Activated CD4-positive, alpha-beta T cell treated with anti-CD3 and anti-CD28 coated beads, Interleukin-2, amount 50 U/mL, for 48 hours (primary cell): ENCODE results near the gene FARS2.

Experiments used
- DNase-seq, 2 experiments: peaks; one replicate each; pipeline ENCODE4 v3.0.0-alpha.2; 2020

FARS2 gene

DNA sequence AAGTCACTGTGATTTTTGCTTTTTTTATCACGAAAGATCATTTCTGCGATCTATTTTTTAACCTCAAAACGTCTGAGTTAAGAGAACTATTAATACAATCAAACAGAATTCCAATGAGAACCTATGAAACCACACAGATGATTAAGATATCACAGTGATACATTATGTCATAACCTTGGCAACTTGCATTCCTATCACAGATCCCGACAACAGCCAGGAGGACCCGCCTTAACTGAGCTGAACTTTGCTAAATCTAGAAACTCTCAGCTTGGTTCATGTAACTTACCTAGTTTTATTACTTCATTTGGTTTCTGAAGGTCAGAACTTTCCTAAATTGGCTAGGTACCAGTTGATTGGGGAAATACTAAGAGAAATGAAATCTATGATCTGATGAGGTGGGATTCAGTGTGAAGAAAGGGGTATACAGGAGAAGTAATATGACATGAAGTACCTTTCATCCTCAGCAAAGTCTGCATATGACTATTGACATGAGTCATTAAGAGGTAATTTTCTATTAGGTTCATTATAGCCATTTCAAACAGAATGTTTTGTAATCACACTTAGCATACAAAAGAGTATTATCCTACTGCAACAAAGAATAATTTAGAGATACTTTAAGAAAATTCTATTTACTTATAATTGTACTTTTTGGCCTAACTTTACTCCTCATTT lies 11.7 kb upstream of the FARS2 start:
- DNase-seq: no peak

DNA sequence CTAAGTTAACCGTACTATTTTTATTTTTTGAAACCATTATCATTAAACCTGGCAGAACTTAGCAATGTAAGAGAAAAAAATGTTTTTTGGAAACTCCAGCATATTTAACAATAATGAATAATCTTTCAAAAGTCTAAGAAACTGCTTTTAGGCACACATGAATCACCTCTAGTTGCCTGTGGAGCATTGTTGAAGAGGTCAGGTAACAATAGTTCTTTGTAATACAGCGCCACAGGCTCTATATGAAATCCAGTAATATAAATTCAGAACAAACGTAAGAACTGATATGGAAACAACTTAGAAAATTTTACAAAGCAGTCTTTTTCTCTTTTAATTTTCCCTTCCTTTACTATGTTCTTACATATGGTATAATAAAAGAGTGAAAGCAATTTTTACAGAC lies 10.9 kb upstream of the FARS2 start:
- DNase-seq: no peak

DNA sequence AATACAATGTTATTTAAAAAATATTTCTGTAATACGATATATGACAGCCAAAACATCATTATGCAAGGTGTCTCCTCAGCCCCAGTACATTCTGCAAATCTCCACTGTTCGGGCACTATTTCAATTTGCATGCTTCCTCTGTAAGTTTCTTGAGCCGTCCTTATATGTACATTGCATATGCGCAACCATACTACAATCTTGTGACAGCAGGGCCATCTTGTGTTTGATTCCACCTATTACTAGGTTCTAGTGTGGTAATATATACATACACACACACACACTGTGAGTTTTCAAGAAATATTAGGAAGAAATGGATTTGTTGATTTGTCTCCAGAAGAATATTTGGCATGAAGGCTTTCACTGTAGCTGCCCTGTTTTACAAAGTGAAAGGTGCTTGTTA lies 10.4 kb upstream of the FARS2 start:
- no peak for DNase-seq

DNA sequence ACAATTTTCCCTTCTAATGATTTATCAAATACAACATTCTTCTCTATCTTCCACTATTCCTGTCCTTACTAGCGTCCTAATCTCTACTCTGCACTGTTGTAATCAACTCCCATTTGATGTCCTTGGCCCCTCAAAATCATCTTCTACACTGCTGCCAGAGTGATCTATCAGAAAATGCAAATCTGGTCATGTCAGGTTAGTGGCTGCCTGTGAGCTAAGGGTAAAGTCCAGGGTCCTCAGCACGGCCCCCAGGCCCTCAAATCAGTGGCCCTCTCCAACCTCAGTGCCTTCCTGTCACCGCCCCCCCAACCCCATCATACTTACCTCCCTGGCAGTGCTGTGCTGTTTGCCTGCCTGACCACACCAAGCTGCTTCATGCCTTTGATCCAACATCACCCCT lies 4.4 kb upstream of the FARS2 start:
- no peak for DNase-seq

DNA sequence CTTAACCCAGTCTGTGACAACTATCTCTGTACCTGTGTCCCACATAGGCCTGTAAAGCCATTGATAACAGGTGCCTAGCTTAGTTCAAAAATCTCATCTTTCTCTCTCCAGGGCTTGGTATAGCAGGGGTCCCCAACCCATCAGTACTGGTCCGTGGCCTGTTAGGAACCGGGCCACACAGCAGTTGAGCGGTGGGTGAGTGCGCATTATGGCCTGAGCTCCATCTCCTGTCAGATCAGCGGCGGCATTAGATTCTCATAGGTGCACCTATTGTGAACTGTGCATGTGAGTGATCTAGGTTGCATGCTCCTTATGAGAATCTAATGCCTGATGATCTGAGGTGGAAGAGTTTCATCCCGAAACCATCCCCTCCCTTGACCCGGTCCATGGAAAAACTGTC lies 3.9 kb upstream of the FARS2 start:
- no peak for DNase-seq

DNA sequence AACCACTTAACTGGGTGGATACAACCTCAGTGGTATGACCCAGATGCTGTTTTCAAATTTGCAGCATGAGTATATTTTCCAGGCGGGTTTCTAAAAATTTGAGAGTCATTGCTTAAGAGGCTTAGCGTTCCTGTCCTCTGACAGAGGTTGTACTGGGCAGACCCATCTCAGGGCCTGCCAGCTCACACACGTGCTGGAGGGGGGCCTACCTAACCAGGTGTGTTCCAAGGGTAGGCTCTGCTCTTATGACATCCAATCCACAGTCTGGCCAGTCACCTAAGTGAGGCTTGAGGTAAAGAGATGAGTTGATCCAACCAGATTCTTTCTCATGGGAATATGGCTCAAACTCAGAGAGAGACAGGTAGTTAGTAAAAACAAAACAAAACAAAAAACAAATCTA lies 1.9 kb upstream of the FARS2 start:
- no peak for DNase-seq

DNA sequence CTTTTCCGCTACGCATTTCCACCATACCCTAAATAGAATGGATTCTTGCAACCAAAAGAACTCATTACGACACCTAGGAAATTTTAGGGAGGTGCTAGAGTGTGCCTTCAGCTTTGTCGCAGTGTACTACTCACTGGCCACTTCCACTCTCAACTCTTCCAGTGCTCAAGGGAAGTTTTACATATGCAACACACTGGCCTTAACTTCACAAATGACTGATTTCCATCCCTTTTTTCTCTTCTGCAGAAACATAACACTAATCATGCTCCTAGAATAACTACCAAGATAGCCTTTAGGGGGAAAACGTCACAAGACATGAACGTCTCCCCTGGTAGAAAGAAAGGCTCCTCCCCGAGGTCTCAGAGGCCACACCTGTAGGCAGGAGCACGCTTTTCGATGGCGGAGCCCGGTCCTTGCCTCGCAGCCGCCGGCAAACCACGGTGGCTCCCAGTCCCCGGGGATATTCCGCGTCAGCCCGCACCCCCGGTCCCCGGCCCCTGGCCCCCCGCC lies 1.1 kb upstream of the FARS2 start:
- DNase-seq: peak; percentile 65 to 78

DNA sequence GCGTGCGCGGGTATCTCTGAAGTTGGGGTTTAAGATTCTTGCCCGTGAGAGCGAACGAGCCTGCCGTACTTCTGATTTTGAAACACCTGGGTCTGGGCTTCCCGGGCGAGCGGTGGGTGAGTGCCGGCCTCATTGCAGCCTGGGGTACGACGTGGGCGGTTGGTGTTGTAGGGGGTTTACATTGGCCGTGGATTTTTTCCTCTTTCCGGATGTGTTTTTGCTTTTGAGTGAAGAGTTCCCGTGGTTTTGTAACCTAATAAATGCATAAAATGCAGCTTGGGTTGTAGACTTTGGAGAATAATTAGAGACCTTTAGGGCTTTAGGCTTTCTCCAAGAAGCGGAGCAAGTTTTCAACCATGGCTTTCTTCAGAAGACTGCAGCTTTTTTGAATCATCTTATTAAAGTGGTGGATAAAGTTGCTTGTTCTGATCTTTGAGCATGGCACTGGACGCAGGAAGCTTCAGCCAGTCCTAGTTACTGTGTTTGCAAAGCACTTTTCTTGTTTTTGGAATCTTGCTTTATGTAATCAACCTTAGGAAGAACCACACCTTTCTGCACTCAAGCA lies 314 bp downstream of the FARS2 start:
- DNase-seq: no peak

DNA sequence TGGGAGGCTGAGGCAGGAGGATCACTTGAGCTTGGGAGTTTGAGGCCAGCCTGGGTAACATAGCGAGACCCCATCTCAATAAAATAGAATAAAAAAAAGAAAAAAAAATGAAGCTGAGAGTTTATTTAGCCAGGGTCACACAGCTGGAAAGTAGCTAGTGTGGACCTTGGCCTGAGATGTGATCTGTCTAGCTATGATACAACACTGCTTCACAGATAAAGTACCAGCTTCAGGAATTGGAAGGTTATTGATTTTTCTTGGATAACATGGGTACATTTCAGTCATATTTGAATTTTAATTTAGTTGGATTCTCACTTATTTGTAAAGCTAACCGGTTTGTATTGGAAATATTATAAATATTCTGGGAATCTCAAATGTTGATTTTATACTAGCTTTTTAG lies 5.1 kb downstream of the FARS2 start:
- no peak for DNase-seq

DNA sequence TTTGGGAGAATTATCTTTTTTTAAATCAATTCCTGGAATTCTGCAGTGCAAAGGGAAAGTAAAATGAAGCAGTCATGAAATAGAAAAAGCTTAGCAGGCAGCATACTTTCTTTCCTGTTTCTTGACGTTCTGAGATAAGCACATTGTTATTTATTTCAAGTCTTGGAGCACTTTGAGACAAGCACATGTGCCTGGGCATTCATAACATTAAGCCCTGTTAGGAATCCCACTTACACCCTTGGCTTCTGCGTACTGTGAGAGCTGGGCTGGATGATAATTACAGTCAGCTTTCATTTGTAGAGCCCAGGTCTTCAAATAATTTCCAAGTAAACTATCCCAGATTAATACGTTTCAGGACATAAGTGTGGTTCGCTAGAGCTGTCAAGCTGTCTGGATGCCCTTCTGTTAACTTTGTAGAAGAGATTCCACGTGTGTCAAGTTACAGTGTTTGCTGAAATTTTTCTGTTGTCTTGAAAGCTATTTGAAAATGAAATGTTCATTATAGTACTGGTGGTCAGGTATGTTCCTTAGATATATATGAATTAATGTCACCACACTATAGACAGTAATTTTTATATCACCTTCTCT lies 8.9 kb downstream of the FARS2 start:
- no peak for DNase-seq

DNA sequence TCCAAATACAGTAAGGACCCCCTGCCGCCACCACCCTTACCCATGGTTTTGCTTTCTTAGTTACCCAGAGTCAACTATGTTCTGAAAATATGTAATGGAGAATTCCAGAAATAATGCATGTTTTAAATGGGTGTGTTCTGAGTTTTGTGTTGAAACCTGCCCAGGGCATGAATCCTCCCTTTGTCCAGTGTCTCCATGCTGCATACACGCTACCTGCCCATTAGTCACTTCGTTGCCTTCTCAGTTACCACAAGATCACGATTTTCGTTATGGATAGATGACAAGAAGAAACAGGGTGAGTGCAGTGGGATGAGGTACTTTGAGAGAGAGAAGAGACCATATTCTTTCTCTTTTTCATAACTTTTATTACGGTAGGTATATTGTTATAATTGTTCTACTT lies 10.6 kb downstream of the FARS2 start:
- DNase-seq: no peak

DNA sequence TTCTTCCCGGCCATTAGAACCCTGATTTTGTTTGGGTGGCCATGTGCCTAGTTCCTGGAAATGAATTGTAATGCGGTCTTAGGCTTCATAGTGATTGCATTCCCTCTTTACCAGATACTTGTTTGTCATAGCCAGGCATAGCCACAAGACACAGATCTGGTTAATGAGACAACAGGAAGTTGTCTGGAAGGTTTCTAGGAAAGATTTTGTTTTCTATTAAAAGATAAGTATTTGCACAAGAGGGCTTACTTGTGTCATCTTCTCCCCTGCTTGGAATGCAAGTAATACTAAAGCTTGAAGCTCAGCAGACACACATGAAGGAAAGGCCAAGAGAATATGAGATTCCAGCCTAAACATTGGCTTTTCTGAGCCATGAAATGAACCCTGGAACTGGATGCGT lies 12.9 kb downstream of the FARS2 start:
- DNase-seq: no peak

DNA sequence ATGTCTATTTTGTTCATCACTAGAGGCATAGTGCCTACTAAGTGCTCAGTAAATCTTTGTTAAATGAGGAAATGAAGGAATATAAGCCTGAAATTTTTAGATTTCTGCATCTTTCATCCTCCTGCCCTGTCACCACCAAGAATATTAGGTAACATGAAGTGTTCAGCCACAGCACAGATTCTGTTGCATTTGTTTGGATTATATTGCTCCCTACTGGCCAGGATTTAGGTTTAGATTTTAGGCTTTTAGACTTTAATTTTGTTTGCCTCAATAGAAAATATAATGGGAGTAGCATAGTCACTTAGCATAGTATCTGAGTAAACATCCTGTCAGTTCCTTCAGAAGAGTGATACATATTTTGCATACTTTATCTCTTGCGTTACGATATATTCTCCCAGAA lies 14.2 kb downstream of the FARS2 start:
- DNase-seq: no peak

DNA sequence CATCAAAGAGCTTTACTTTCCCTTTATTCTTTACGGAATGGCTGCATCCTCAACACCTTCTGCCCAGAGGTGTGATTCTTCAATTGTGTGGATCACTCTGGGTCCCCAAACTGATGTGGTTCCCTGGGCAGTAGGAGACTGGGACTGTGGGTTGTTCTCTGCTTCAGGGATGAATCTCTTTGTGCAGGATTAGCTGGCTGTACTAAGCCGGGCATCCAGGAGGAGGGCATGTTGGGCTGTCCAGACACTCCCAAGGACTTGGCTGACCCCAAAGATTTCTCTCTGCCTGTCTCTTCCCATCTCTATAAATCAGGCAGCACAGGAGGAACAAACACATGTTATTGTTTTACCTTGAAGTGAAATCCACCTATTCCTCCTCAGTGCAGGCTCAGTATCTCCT lies 15.3 kb downstream of the FARS2 start:
- DNase-seq: no peak

DNA sequence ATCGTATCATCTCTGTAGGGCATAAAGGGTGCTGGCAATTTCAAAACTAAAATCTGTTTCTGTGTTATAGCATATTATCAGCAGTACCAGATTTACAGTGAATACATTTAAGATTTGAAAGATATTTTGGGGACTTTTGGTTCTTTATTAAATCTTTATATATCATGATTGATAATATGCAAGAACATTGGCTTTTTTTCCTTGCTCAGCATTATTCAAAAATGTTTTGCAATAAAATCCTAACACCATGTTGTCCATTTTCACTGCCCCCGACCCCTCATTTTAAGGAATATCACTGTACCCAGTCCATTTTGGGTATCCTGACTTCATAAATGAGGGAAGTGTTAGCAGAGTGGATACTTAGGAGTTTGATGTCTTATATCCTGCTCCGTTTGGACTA lies 16.3 kb downstream of the FARS2 start:
- no peak for DNase-seq

DNA sequence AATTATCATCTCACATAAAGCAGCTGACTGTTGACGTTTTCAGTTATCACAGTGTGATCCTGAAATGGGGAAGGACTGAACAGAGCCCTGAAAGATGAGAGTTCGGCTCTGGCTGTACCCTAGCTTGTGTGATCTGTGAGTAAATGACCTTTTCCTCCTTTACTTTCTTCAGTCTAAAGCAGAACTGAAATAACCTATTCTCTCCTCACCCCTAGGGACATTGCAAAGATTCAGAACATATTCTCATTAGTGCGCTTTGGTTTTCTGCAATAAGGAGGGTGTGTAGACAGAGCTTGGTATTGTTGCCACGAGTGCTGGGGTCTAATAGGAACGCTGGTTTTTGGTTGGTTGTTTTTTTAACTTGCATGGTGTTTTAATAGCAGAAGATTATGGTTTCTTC lies 16.7 kb downstream of the FARS2 start:
- no peak for DNase-seq

DNA sequence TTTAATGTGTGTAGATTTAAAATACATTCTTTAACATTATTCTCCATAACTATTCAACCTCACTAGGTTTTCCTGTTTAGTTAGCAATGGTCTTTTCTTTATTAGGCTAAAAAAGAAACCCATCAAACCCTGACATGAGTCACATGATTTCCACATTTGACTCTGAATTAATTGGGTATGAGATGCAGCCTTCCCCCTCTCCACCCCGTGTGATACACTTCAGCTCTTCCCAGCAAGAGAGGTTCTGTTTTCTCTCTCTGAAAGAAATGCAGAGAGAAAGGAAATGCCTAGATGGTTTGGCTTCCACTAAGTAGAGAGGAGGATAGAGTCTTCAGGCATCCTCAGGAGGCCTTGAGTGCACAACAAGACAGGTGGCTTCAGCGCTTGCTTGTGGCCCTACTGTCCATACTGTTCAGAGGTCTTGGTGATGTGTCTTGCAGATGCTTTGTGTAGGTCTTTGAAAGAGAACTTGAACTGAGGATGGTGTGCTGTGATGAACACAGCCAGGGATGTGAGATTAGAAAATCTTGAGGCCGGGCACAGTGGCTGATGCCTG lies 17.3 kb downstream of the FARS2 start:
- no peak for DNase-seq

DNA sequence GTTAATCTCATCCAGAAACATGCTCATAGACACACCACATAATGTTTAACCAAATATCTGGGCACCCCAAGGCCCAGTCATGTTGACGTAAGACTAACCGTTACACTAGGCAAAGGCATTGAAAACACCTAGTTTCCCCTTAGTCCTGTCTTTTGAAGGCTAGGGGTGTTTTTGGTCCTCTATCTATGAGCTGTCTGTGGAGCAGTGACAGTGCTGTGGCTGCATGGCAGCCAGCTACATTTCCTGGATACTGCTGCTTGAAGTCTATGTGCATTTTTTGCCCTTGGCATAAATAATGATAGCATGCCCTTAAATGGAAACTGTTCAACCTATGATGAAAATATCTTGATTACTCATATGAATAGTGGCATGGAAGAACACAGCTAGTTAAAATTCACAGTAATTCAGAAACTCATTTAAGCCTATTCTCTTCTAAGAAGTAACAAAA lies 18.6 kb downstream of the FARS2 start:
- DNase-seq: peak; percentile 41 to 52

DNA sequence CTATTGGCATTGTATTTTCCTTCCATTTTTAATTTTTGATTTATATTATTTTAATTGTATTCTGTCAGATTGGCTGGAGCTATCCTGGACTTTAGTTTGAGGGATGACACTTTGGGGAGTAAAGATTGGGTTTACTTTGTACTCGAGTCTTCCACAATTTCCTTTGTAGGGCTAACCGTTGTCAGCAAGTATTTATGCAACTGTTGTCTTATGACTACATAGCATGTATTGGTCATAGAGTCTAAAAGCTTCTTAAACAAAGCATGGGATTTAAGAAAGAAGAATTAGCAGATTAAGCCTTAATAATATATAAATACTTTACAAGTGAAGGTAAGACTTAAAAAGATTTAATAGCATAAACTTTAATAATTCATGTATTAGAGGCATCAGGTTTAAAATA lies 19.6 kb downstream of the FARS2 start:
- no peak for DNase-seq

DNA sequence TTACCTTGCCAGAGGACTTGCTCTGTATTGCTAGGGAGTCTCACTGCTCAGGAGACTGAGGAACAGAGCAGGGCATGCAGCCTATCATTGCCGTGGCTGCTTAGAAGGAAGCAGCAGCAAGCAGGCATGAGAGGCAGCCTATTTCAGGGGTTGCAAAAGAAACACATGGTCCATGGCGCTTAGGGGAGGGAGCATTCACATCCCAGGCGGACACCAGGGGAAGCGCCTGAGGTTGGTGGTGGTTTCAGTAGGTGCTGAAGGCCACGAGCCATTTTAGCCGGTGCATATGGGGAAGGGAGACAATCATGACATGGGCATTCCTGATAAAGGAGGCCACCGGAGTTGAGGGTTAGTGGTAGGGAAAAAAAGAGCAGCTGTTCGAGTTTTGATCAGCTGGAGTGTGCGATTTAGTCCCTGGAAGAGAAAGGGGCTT lies 20.9 kb downstream of the FARS2 start:
- no peak for DNase-seq

DNA sequence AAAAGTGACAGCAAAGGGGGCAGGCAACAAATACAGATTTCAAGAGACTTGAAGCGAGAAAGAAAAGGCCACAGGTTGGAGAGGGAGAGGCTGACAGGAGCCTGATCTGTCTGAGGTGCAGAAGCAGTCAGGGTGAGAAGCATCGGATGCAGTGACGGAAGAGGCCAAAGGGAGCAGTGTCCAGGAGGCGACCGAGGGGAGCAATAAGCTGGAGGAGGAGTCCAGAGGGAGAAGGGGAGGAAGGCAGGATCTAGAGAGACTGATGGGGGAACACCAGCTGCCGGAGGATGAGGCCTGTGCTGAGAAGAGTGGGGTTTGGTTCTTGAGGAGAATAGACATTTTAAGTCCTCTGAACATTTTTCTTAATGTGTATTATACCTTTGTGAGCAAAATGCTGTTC lies 23.8 kb downstream of the FARS2 start:
- no peak for DNase-seq

DNA sequence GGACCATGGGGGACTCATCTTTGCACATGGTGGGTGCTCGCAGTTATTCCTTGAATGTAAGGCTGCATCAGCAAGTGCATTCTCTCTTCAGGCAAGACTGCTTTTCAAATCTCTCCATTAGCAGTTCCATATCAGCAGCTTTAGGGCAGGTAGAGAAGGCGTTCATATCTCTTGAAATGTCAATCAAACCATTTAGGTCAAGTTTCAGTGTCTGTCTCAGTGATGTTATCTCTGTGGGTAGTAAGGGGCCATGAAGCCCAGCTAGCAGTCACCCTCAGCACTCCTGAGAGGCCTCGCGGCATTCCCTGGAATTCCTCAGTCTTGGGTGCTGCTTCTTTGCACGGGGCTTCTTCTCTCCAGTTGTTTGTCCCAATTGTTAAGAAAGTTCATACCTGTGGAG lies 24.2 kb downstream of the FARS2 start:
- no peak for DNase-seq

DNA sequence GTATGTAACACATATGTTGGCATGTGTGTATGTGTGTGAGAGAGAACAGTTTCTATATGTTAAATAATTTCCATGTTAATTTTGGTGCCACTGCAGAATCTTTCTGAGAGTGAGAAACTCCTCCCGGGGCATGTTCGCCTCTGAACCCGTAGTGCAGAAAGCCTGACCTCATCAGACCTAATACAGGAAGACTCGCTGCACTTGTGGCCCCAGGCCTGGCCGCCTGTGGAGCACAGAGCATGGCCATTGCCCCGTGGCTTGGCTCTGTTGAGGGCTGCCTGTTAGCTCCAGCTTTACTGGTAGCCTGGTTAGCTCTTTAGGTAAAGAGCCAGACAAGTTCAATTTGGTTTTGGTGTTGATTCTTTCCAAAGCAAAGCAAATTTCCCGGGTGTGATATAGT lies 25.5 kb downstream of the FARS2 start:
- no peak for DNase-seq
